Right atrium auricular region (tissue), 2 donors: ENCODE data around the gene PRKCH. TPM values are rescaled to one million over a fixed set of nuclear protein-coding genes. Genes with fewer than 3 reads are reported as not detected.
A peak's percentile ranks its signal among the peaks of the same experiment; 100 is the strongest.

Source experiments
- DNase-seq: peaks from one replicate; pipeline ENCODE4 v3.0.0-alpha.2; 2019; ENCODE audit warnings: low spot score
- H3K27ac ChIP-seq, 2 donors: fragments of 200-600 bp; sonication (generic); 1 replicate in 1 of 2; 2 replicates in 1 of 2; pipeline ENCODE4 v1.5.1; 2016 to 2019
- H3K27me3 ChIP-seq, 2 donors: fragments of 200-600 bp; sonication (generic); one replicate each; pipeline versions ENCODE4 v1.5.1 to v1.6.0; 2017 to 2019
- H3K36me3 ChIP-seq: fragments of 200-600 bp; sonication (generic); one replicate; pipeline ENCODE4 v1.5.1; 2016
- H3K4me1 ChIP-seq, 2 donors: fragments of 200-600 bp; sonication (generic); one replicate each; pipeline versions ENCODE4 v1.5.1 to v1.6.0; 2017 to 2019
- H3K4me3 ChIP-seq, 2 donors: fragments of 200-600 bp; sonication (generic); 1 replicate in 1 of 2; 2 replicates in 1 of 2; pipeline ENCODE4 v1.5.1; 2017 to 2019; ENCODE audit warnings: mild to moderate bottlenecking in 1 of 2, moderate library complexity in 1 of 2
- H3K9me3 ChIP-seq, 2 donors: fragments of 200-600 bp; sonication (generic); one replicate each; pipeline ENCODE4 v1.5.1; 2019
- total RNA-seq, 2 donors: library from RNA; depleted of rRNA; stranded (reverse); fragments of >200 nt; gene quantifications; one replicate each; pipeline ENCODE4 v1.1.0, GENCODE V29; 2016
- TF ChIP-seq, protein P1 (sequence below), 2 donors: fragments of 200-600 bp; sonication (generic); IDR thresholded peaks; one replicate each; pipeline ENCODE4 v1.5.1; 2019; ENCODE audit warnings: antibody characterized with exemption in 2 of 2

Gene PRKCH
- total RNA-seq, 2 donors from 2014 or later, result 24.9 to 40.3 TPM

GRCh38 chr14:61357123-61357522 is 35.7 kb downstream of the PRKCH start:
- no peak for DNase-seq
- TF ChIP-seq, protein P1, sequence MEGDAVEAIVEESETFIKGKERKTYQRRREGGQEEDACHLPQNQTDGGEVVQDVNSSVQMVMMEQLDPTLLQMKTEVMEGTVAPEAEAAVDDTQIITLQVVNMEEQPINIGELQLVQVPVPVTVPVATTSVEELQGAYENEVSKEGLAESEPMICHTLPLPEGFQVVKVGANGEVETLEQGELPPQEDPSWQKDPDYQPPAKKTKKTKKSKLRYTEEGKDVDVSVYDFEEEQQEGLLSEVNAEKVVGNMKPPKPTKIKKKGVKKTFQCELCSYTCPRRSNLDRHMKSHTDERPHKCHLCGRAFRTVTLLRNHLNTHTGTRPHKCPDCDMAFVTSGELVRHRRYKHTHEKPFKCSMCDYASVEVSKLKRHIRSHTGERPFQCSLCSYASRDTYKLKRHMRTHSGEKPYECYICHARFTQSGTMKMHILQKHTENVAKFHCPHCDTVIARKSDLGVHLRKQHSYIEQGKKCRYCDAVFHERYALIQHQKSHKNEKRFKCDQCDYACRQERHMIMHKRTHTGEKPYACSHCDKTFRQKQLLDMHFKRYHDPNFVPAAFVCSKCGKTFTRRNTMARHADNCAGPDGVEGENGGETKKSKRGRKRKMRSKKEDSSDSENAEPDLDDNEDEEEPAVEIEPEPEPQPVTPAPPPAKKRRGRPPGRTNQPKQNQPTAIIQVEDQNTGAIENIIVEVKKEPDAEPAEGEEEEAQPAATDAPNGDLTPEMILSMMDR (IDR thresholded peaks at IDR 0.05), result no peak
- Histone ChIP-seq H3K36me3 (no peaks in the 10 kb centered on the region), H3K27me3 (no peaks in the 10 kb centered on the region), H3K4me3 (no peak overlapping the region), H3K27ac (peak overlapping the region in 1 of 2 donors; percentile 62), H3K4me1 (peaks cover 0 to 13% of the 10 kb centered on the region in 2 donors), H3K9me3 (no peaks in the 10 kb centered on the region)

GRCh38 chr14:61358554-61359226 is 37.3 kb downstream of the PRKCH start:
- Histone ChIP-seq H3K4me1 (peaks cover 0 to 13% of the 10 kb centered on the region in 2 donors), H3K27me3 (no peaks in the 10 kb centered on the region), H3K27ac (no peak overlapping the region), H3K4me3 (no peak overlapping the region), H3K9me3 (no peaks in the 10 kb centered on the region), H3K36me3 (no peaks in the 10 kb centered on the region)
- TF ChIP-seq, protein P1 (IDR thresholded peaks at IDR 0.05), result no peak
- no peak for DNase-seq

GRCh38 chr14:61360796-61361525 is 39.6 kb downstream of the PRKCH start:
- Histone ChIP-seq H3K4me1 (peaks cover 0 to 13% of the 10 kb centered on the region in 2 donors), H3K27ac (no peak overlapping the region), H3K9me3 (no peaks in the 10 kb centered on the region), H3K27me3 (no peaks in the 10 kb centered on the region), H3K36me3 (no peaks in the 10 kb centered on the region), H3K4me3 (no peak overlapping the region)
- TF ChIP-seq, protein P1 (IDR thresholded peaks at IDR 0.05), result no peak
- no peak for DNase-seq

DNA sequence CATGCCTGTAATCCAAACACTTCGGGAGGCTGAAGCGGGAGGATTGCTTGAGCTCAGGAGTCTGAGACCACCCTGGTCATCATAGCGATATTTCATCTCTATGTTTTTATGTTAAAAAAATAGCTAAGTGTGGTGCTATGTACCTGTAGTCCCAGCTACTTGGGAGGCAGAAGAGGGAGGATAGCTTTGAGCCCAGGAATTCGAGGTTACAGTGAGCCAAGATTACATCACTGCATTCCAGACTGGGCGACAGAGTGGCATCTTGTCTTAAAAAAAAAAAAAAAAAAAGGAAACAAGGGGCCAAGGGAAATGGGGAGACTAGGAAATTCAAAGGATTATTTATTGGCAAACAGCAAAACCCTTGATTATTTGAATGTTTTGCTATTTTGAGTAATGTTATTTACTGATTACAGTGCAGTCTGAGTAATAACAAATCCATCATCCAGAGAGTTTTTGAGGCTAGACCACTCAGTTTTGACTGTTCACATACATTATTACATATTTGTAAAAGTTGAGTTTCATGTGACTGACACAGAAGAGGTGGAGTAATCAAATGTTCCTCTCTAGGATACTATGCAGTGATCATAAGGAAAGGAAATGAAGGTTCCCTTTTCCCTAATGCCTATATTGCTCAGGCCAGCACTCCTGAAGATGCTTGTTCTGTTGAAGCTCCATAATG is 40.8 kb downstream of the PRKCH start:
- H3K4me1 ChIP-seq, result peaks cover 0 to under 1% of the 10 kb centered on the region in 2 donors
- no peak for DNase-seq
- H3K27me3 ChIP-seq, result no peaks in the 10 kb centered on the region
- no peaks in the 10 kb centered on the region for H3K36me3 ChIP-seq
- no peak overlapping the region for H3K27ac ChIP-seq
- H3K9me3 ChIP-seq, result no peaks in the 10 kb centered on the region
- TF ChIP-seq, protein P1 (IDR thresholded peaks at IDR 0.05), result no peak
- no peak overlapping the region for H3K4me3 ChIP-seq

- H3K4me3 ChIP-seq, result no peak overlapping the region
- no peak overlapping the region for H3K27ac ChIP-seq
- no peaks in the 10 kb centered on the region for H3K9me3 ChIP-seq
- no peak for DNase-seq
- H3K4me1 ChIP-seq, result peaks cover 0 to 5% of the 10 kb centered on the region in 2 donors
- TF ChIP-seq, protein P1 (IDR thresholded peaks at IDR 0.05), result no peak
- H3K36me3 ChIP-seq, result no peaks in the 10 kb centered on the region
- no peaks in the 10 kb centered on the region for H3K27me3 ChIP-seq
Observed at GRCh38 chr14:61364243-61364642, 42.9 kb downstream of the PRKCH start.
